NCI-H526 treated with DMSO at 0.1 percent for 48 hours (cell line): Measurements from ENCODE around the gene FBXL16.

ENCODE experiments used
- DNase-seq: peaks from one replicate; lab custom pipeline; 2025; lab: John Stamatoyannopoulos, UW

The FBXL16 gene

DNA sequence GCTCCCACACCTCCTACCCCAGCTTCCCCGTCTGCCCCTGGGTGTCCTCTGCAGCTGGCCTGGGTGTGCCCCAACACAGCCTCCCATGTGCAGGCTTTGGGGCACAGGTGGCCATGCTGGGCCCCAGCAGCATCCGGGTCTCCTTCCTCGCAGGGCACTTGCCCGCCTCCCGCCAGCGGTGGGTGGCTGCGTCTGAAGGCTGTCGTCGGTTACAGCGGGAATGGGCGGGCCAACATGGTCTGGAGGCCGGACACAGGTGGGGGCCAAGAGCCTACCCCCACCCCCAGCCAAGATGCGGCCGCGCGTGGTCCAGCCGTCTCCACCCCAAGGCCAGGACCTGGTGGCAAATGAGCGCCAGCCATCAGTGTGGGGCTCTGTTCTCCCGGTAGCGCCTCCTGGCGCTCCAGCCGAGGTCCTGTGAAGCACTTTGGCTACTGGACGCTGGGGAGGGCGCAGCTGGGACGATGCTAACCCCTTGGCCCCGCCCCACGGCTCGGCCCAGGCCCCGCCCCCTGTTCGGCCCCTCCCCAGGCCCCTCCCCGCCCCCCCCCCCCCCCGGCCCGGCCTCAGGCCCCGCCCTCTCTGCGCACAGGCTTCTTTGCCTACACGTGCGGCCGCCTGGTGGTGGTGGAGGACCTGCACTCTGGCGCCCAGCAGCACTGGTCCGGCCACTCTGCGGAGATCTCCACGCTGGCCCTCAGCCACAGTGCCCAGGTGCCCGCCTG, 45.0 kb downstream of the FBXL16 start:
- DNase-seq = peak; percentile 35

DNA sequence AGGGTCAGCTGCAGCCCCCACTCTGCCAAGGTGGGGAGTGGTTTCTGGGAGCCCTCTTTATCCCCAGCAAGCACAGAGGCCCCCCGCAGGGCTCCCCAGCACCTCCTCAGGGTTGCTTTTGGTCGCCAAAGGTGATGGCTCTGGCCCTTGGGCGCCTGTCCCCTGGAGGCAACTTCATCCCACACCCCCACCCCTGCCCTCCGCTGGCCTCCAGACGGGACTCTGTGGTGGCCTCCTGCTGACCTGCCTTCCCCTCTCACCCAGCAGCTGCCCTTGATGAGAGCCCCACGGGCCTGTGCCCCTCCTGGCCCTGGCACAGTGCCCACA, 45.5 kb downstream of the FBXL16 start:
- no peak for DNase-seq

DNA sequence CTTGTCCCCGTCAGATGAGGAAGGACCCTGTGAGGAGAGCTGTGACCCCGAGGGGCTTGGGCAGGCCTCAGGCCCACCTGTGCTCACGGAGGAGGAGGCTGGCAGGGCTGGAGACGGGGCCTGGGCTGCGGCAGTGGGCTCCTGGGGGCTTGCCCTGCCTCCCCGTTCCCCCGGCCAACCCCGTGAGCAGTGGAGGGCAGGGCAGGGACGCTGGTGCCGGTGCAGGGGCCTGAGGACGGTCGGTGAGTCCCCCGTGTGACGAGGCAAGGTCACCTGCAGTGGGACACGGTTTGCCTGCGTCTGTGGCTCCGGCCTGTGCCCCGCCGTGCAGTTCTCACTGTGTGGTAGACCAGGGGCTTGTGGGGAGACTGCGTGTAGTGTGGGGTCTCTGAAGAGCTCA, 46.0 kb downstream of the FBXL16 start:
- DNase-seq = no peak

DNA sequence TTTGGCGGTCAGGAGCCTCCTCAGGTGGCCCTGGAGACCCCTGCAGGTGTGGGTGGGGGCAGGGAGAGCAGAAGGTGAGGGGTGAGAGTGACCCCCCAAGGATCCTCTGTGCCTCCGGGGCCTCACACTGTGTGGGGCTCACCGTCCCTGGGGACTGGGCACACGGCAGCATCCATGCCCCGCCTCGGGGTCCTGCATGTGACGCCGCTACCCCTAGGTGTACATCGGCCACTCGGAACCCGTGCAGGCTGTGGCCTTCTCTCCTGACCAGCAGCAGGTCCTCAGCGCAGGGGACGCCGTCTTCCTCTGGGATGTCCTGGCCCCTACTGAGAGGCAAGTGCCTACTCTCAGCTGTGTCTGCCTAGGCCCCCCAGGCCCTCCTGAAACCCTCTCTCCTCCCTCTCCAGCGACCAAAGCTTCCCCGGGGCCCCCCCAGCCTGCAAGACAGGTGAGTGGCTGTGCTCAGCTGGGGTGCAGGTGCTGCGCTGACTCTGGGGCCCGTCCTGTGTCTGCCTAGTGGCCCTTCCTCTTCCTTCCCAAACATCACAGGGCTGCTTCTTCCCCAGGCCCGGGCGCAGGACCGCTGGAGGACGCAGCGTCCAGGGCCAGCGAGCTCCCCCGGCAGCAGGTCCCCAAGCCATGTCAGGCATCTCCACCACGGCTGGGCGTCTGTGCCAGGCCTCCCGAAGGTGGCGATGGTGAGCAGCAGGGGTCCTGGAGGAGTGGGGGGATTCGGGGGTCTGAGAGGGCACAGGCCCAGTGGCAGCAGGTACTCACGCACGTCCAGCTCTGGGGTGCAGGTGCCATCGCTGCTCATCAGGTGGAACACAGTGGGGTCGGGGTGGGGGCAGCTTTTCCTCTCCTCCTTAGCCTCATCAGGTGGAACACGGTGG, 46.7 kb downstream of the FBXL16 start:
- DNase-seq = no peak

DNA sequence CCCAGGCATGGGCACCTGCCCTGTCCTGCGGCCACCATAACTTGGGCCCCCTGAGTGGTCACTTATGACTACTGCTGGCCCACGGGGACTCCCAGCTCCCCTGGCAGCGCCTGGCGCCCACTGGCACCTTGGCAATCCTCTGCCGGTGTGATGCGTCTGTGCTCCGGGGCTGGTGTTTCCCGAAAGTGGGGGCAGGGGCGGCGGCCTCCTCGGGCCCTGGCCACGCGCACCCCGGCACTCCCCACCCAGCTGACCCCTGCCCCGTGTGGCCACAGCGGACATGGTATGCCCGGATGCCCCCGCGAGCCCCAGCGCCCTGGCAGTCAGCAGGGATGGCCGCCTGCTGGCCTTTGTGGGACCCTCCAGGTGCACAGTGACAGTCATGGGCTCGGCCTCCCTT, 48.1 kb downstream of the FBXL16 start:
- no peak for DNase-seq

DNA sequence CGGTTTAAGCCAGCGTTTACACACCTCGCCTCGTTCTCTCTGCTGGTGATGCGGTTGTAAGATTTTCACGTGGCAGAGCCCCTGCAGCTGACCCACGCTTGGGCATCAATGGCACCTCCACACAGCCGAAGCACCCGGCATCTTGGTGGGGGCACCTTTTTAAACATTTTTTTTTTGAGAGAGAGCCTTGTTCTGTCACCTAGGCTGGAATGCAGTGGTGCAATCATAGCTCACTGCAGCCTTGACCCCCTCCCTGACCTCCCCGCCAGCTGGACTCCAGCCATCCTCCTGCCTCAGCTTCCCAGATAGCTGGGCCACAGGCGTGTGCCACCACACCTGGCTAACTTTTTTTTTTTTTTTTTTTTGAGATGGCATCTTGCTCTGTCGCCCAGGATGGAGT, 51.6 kb downstream of the FBXL16 start:
- no peak for DNase-seq

DNA sequence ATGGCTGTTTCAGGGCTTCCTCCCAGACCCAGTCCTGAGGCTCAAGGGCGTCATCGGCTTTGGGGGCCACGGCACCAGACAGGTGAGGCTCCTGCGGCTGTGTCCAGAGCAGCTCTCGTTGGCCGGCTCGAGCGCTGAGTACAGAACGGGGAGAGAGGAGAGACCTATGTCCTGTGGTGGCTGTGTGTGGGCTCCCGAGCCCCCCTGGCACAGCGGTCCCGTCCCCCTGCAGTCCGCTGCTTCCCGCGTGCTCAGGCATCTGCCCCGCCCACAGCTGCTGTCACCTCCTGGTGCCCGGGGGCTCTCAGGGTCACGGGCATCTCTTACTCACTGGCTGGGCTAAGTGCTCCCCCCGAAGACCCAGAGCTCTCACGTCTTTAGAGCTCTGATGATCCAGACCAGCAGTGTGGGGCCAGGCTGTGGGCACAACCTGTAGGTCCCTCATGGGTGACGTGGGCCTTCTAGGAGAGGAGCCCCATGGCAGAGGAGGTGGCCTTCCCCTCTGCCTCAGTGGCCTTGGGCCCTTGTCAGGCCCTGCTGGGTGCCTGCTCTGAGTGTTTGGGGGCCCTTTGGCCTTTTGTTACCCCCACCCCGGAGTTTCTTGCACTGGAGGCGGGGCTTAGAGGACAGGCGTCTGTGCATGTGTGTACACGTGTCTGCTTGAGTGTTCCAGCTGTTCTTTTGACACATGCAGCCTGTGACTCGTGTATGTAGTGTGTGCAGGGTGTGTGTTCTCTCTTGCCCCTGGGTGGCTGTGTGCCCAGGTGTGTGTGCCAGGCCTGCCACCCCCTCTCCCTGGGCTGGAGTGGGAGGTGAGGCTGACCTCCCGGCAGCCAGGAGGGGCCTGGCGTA, 52.9 kb downstream of the FBXL16 start:
- DNase-seq = no peak

DNA sequence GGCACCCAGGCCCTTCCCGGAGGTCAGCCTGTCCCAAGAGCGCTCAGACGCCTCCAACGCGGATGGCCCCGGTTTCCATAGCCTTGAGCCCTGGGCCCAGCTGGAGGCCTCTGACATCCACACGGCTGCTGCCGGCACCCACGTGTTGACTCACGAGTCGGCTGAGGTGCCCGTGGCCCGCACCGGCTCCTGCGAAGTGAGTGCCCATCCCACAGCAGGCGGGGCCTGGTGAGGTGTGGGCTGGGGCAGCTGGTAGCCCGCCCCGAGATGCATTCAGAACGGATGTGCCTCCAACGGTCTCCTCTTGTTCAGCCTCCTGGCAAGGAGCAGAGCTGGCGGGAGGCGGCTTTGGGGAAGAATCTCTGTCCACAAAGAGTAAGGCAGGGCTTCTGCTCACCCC, 53.8 kb downstream of the FBXL16 start:
- no peak for DNase-seq

DNA sequence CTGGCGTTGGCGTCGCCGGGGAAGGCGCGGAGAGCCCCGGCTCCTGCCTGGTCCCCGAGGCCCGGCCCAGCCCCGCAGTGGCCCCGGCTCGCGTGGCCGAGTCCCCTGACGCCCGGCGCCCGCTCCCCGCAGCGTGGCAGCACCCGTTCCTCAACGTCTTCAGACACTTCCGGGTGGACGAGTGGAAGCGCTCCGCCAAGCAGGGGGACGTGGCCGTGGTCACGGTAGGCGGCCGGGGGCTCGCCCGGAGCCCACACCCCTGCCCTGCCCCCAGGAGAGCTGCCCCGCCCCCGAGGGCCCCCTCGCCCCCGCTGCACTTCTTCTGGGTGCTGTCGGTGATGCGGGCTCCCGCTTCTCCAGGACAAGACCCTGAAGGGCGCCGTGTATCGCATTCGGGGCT, 56.0 kb downstream of the FBXL16 start:
- no peak for DNase-seq

DNA sequence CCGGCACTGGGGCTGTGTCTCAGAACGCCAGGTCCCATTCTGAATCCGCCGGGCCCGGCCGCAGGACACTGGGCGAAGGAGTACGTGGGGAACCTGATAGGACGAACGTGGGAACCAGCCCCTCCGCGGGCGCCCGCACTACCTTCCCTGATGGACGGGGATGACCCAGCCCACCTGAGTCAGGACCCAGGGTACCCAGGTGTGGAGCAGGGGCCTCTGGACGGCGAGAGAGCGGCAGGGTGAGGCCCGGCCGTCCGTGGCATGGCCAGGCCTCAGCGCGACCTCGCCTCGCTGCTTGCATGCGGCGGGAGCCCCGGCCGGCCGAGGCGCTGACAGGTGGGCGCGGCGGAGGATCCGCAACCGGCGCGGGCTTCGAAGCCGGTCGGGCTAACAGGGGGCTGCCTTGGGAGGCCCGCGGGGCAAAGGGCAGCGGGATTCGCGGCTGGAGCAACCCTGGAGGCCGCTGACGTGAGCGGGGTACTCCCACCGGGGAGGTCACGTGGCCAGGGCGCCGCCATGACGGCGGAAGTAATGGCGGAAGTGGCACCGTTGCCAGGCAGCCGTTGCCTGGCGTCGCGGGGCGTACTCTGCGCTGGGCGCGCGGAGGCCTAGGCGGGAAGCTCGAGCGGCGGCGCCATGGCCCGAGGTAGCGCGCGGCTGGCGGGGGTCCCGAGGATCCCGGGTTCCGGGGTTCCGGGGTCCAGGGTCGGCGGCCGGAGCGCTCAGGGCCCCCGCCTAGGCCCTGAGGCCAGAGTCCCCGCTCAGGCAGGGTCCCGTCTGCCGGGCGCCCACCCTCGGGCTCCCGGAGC, 56.6 kb downstream of the FBXL16 start, which contains the start of gene WDR90:
Gene WDR90, plus strand, starts transcription at position 585 of the 809 bp plus-strand sequence. Its CDS starts 52 bp downstream, at position 637.
- DNase-seq = peak; percentile 56

DNA sequence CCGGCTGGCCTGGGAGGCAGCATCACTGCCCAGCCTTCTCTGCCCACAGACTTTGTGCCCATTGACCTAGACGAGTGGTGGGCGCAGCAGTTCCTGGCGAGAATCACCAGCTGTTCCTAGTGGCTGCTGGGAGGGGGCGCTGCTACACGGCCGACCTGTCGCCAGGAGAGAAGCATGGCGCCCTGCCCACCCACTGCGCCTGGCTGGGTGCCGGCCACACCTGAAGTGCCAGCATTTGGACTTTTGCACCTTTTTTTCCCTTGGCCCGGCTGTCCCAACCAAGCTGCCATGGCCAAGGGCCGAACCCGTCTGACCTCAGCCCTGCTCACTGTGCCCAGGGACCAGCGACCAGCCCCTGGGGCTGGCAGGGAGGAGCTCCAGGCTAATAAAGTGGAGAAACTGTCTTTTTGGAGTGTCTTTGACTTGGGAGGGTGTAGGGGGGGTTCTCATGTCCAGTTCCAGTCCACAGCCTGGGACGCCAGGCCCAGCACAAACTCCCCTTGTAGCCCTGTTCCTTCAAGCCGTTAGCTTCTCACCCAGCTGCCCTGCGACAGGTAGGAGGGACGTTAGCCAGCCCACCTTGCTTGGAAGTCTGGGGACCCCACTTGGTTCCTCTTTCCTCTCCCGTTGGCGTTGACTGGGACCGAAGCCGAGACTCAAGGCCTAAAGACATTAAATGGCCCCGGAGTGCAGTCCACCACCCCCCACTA, 57.4 kb downstream of the FBXL16 start:
- peak; percentile 34 for DNase-seq

DNA sequence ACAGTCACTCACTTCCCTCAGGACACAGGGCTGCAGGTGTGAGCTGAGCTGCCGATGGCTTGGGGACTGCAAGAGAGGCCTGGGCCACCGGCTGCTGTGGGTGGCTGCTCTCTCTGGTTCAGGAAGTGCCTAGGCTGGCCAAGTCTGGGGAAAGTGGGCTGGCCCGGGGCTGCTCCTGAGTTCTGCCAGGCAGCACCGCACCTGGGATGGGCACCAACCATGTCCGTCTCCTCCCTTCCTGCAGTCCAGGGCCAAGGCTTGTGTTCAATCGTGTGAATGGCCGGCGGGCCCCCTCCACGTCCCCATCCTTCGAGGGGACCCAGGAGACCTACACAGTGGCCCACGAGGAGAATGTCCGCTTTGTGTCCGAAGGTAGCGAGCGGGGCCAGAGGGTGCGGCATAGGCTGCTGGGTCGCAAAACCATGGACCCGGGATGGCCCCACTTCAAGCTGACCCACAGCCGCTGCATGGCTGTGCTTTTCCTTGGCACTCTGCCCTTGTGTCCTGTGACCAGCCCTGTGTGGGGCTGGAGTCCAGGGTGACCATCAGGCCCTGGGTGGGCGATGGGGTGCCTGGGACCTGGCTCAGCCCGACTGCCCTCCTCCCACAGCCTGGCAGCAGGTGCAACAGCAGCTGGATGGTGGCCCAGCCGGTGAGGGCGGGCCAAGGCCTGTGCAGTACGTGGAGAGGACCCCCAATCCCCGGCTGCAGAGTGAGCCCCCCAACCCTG, 58.3 kb downstream of the FBXL16 start:
- DNase-seq = no peak

DNA sequence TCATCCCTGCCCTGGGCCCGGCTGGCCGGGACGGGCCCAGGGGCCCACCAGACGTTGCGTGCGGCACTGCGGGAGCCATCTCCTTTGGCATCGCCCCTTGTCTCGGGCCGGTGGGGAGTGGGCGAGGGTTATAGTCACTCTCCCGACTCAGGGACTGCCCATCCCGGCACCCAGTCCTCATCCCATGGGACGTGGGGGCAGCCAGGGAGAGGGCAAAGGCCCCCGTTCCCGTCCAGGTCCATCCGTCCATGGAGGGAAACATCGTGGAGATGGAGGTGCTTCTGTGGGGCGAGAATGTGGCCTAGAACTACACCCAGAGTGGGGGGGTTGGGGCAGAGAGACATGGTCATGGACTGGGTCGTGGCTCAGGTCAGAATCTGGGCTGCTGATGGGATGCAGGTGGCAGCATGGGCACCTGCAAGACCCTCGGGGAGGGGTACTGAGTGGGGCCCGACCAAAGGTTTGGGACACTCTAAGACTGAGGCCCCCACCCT, 58.9 kb downstream of the FBXL16 start:
- DNase-seq = no peak

DNA sequence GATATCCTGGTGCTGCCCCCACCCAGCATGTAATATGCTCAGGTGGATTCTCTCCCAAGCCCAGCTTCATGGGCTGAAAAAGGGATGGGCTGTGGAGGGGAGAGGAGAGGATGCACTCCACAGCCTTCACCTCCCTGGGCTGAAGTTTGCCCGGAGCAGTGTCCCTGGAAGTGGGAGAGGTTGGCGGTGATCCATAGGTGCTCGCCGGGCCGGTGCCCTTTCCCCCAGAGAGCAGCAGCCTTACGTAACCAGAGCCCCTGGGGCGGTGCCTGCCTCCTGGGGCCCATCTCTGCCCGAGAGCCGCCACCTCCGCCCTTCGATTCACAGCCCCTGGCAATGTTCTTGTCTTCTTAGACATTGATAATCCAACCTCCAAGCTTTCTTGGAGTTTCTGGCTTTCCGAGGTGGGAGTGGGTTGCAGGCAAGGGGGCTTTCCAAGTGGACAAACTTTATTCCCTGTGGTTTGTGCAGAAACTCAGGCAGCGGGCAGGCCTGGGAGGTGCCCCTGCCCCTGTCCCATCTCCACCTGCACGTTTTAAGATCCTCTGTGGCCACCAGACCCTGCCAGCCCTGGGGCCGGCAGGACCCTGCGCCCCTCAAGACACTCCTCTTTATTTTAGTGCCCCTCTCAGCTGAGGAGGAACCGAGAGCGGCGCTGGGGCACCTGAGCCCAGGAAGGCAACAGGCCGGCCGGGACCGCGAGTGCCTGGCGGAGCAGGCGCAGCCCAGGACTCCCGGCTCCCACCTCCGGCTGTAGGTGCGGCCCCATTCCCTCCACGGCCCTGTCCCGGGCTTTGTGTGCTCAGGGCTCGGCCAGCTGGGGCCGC, 59.5 kb downstream of the FBXL16 start:
- no peak for DNase-seq

DNA sequence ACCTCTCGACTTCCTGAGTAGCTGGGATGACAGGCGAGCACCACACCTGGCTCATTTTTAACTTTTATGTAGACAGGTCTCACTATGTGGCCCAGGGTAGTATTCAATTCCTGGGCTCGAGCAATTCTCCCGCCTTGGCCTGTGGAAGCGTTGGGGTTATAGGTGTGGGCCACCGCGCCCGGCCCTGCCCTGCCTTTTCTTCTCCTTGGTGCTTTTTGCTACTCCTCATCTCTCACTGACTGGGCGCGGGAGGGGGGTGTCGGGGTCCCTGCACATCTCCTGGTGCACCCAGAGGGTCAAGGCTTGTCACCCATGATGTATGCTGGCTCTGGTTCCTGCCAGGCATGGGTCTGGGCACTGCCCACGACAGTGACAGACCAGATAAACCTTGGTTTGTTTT, 61.0 kb downstream of the FBXL16 start:
- DNase-seq = no peak

DNA sequence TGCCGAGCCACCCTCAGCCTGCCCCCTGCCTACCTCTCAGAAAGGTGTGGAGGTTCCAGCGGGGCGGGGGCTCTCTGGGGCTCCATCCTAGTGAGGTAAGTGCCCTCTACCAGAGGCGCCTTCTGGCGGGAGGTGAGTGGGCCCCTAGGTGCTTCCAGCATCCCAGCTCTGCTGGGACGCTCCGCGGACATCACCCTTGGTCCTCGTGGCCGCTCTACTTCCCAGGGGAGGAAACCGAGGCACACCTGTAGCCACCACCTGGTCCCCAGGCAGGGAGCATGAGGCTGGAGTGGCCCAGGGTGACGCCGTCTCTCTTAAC, 62.6 kb downstream of the FBXL16 start:
- no peak for DNase-seq
